H1 (cell line): ENCODE data around the gene MCUB. TPM values are rescaled to one million over a fixed set of nuclear protein-coding genes. Genes with fewer than 3 reads are reported as not detected.

Experiments
- CTCF ChIA-PET: fragments of 300-600 bp; sonication (Branson Sonifier 250); formaldehyde crosslinking; loops from one replicate; lab custom pipeline; 2021; ENCODE audit not compliant: partially characterized antibody; lab: Charles Lee
- POLR2A ChIA-PET: fragments of 300-600 bp; sonication (Branson Sonifier 250); formaldehyde crosslinking; loops from one replicate; lab custom pipeline; 2021; ENCODE audit warnings: inconsistent platforms; ENCODE audit not compliant: partially characterized antibody; lab: Charles Lee
- DNase-seq, 2 experiments: peaks; one replicate each; pipeline versions ENCODE4 v3.0.0 to v3.0.0-alpha.2; 2010 to 2022; ENCODE audit warnings: low spot score in 2 of 2, low read depth in 1 of 2, mixed read lengths in 1 of 2
- FAIRE-seq: peaks from 2 replicates; lab custom pipeline; 2011; peaks lifted over from hg19 to GRCh38; lab: Jason Lieb, UNC
- H2AFZ ChIP-seq: 2 replicates; pipeline ENCODE4 v1.8.1; 2012; ENCODE audit warnings: low read length, inconsistent platforms
- H2AK5ac ChIP-seq: 2 replicates; pipeline ENCODE4 v1.6.1; 2013; ENCODE audit warnings: low read depth, low read length
- H2BK120ac ChIP-seq: replicated peaks from 2 replicates; pipeline ENCODE3; 2013; ENCODE audit warnings: low read depth, low read length, inconsistent platforms
- H2BK12ac ChIP-seq: 2 replicates; pipeline ENCODE4 v1.6.1; 2013; ENCODE audit warnings: low read depth, low read length
- H2BK15ac ChIP-seq: 2 replicates; pipeline ENCODE4 v1.6.1; 2013; ENCODE audit warnings: low read length
- H2BK20ac ChIP-seq: 2 replicates; pipeline ENCODE4 v1.6.1; 2013; ENCODE audit warnings: low read length
- H2BK5ac ChIP-seq: 2 replicates; pipeline ENCODE4 v1.6.1; 2013; ENCODE audit warnings: low read depth, low read length
- H3K14ac ChIP-seq: 2 replicates; pipeline ENCODE4 v1.6.1; 2013; ENCODE audit warnings: inconsistent platforms; ENCODE audit not compliant: insufficient read length
- H3K18ac ChIP-seq: 2 replicates; pipeline ENCODE4 v1.6.1; 2013; ENCODE audit warnings: low read length; ENCODE audit errors: extremely low read depth
- H3K23ac ChIP-seq: 2 replicates; pipeline ENCODE4 v1.6.1; 2013; ENCODE audit warnings: inconsistent platforms; ENCODE audit not compliant: insufficient read length
- H3K23me2 ChIP-seq: 2 replicates; pipeline ENCODE4 v1.6.1; 2013; ENCODE audit warnings: low read depth, low read length
- H3K27ac ChIP-seq: 2 replicates; pipeline ENCODE4 v1.6.1; 2011; ENCODE audit warnings: low read depth, low read length, inconsistent platforms
- H3K27me3 ChIP-seq, 4 experiments: replicated peaks in 1 of 4; 1 replicate in 1 of 4; 2 replicates in 3 of 4; pipeline versions ENCODE4 v1.6.1 to v1.8.1; 2011 to 2013; ENCODE audit warnings: low read length in 3 of 4, mild to moderate bottlenecking in 3 of 4, inconsistent platforms in 2 of 4, mixed read lengths in 2 of 4, moderate library complexity in 1 of 4; ENCODE audit not compliant: control insufficient read depth in 3 of 4, insufficient read depth in 3 of 4; ENCODE audit errors: extremely low read depth in 1 of 4
- H3K36me3 ChIP-seq, 4 experiments: 2 replicates each; pipeline versions ENCODE4 v1.6.1 to v1.8.1; 2011 to 2013; ENCODE audit warnings: mild to moderate bottlenecking in 4 of 4, low read length in 3 of 4, moderate library complexity in 2 of 4, control low read depth in 1 of 4, inconsistent platforms in 1 of 4; ENCODE audit not compliant: insufficient read depth in 4 of 4, control insufficient read depth in 2 of 4
- H3K4ac ChIP-seq: replicated peaks from 2 replicates; pipeline ENCODE3; 2013; ENCODE audit warnings: low read length, low read depth, mixed read lengths, inconsistent platforms; ENCODE audit not compliant: insufficient read length
- H3K4me1 ChIP-seq, 4 experiments: replicated peaks in 1 of 4; 1 replicate in 1 of 4; 2 replicates in 3 of 4; pipeline versions ENCODE4 v1.6.1 to v1.8.1; 2011 to 2013; ENCODE audit warnings: low read length in 3 of 4, inconsistent platforms in 2 of 4, mixed read lengths in 1 of 4; ENCODE audit not compliant: insufficient read depth in 4 of 4, control insufficient read depth in 3 of 4
- H3K4me2 ChIP-seq, 2 experiments: 2 replicates each; pipeline versions ENCODE4 v1.6.1 to v1.8.1; 2011 to 2013; ENCODE audit warnings: low read depth in 2 of 2, low read length in 2 of 2, control low read depth in 1 of 2, inconsistent platforms in 1 of 2, mild to moderate bottlenecking in 1 of 2; ENCODE audit not compliant: insufficient read depth in 1 of 2
- H3K4me3 ChIP-seq, 4 experiments: fragments of 200-600, 300-600 bp in 1 of 4; sonication (generic), shearing (Covaris generic), sonication (Bioruptor Twin) in 1 of 4; 2 replicates each; pipeline versions ENCODE4 v1.5.1 to v1.8.1; 2011 to 2016; ENCODE audit warnings: low read length in 4 of 4, low read depth in 3 of 4, control low read depth in 2 of 4, inconsistent platforms in 2 of 4, mild to moderate bottlenecking in 2 of 4, mixed read lengths in 1 of 4, moderate library complexity in 1 of 4; ENCODE audit not compliant: insufficient read depth in 2 of 4; ENCODE audit errors: extremely low read depth in 1 of 4
- H3K56ac ChIP-seq: replicated peaks from 2 replicates; pipeline ENCODE3; 2013; ENCODE audit warnings: low read depth, mild to moderate bottlenecking, mixed read lengths, low read length, inconsistent platforms; ENCODE audit not compliant: insufficient read length
- H3K79me1 ChIP-seq: 2 replicates; pipeline ENCODE4 v1.6.1; 2013; ENCODE audit warnings: low read depth, low read length, control low read depth
- H3K79me2 ChIP-seq, 2 experiments: 2 replicates each; pipeline versions ENCODE4 v1.6.1 to v1.8.1; 2012 to 2013; ENCODE audit warnings: low read length in 2 of 2, mild to moderate bottlenecking in 2 of 2, inconsistent platforms in 1 of 2; ENCODE audit not compliant: insufficient read depth in 2 of 2, control insufficient read depth in 1 of 2
- H3K9ac ChIP-seq, 4 experiments: replicated peaks in 1 of 4; 1 replicate in 1 of 4; 2 replicates in 3 of 4; pipeline versions ENCODE4 v1.6.1 to v1.8.1; 2011 to 2013; ENCODE audit warnings: low read depth in 3 of 4, low read length in 3 of 4, control low read depth in 2 of 4, mild to moderate bottlenecking in 2 of 4, moderate library complexity in 2 of 4, inconsistent platforms in 1 of 4; ENCODE audit errors: extremely low read depth in 1 of 4
- H3K9me3 ChIP-seq, 2 experiments: 2 replicates each; pipeline versions ENCODE4 v1.6.1 to v1.8.1; 2012 to 2013; ENCODE audit warnings: mild to moderate bottlenecking in 2 of 2, moderate library complexity in 2 of 2, control low read depth in 1 of 2, inconsistent platforms in 1 of 2, low read depth in 1 of 2, low read length in 1 of 2, mixed read lengths in 1 of 2; ENCODE audit not compliant: insufficient read depth in 2 of 2
- H4K20me1 ChIP-seq, 2 experiments: replicated peaks in 1 of 2; 2 replicates each; pipeline versions ENCODE3 to v1.8.1; 2011 to 2013; ENCODE audit warnings: inconsistent platforms in 2 of 2, low read length in 2 of 2, mild to moderate bottlenecking in 1 of 2; ENCODE audit not compliant: insufficient read depth in 2 of 2, control insufficient read depth in 1 of 2
- H4K5ac ChIP-seq: 2 replicates; pipeline ENCODE4 v1.6.1; 2013; ENCODE audit warnings: low read length, low read depth, mixed read lengths, inconsistent platforms; ENCODE audit not compliant: insufficient read length
- H4K8ac ChIP-seq: 2 replicates; pipeline ENCODE4 v1.8.0; 2013; ENCODE audit warnings: mild to moderate bottlenecking, moderate library complexity, low read length, inconsistent platforms; ENCODE audit not compliant: insufficient read depth; ENCODE audit errors: extremely low read depth
- H4K91ac ChIP-seq: replicated peaks from 2 replicates; pipeline ENCODE3; 2013; ENCODE audit warnings: low read length, mixed read lengths, inconsistent platforms; ENCODE audit not compliant: insufficient read length
- BCL11A ChIP-seq, 2 experiments: IDR thresholded peaks; one replicate each; pipeline ENCODE4 v1.6.1; 2011; ENCODE audit warnings: low read depth in 2 of 2, low read length in 2 of 2, mild to moderate bottlenecking in 2 of 2
- CEBPB ChIP-seq: IDR thresholded peaks from 2 replicates; pipeline ENCODE4 v1.6.1; 2012; ENCODE audit warnings: low read depth, low read length
- CREB1 ChIP-seq: IDR thresholded peaks from 2 replicates; pipeline ENCODE4 v1.6.1; 2012; ENCODE audit warnings: inconsistent platforms
- FOSL1 ChIP-seq: IDR thresholded peaks from 2 replicates; pipeline ENCODE4 v1.6.1; 2011; ENCODE audit warnings: mild to moderate bottlenecking, low read depth, low read length, moderate library complexity; ENCODE audit not compliant: insufficient read depth
- MAX ChIP-seq: IDR thresholded peaks from 2 replicates; pipeline ENCODE4 v1.6.1; 2012; ENCODE audit warnings: inconsistent platforms
- RFX5 ChIP-seq: IDR thresholded peaks from 2 replicates; pipeline ENCODE4 v1.6.1; 2011; ENCODE audit warnings: low read depth, low read length, improper control_type of control experiment, borderline replicate concordance
- SP2 ChIP-seq: IDR thresholded peaks from 2 replicates; pipeline ENCODE4 v1.6.1; 2012; ENCODE audit warnings: mild to moderate bottlenecking, low read length, inconsistent platforms
- ZNF274 ChIP-seq: IDR thresholded peaks from 2 replicates; pipeline ENCODE4 v1.7.0; 2012; ENCODE audit warnings: low read length, borderline replicate concordance; ENCODE audit errors: extremely low read depth
- WGBS, 2 experiments: shearing (Covaris generic) in 1 of 2; methylation state at CpG; one replicate each; pipeline versions ENCODE4 v1.1.6 to v1.1.7; 2013 to 2015; ENCODE audit warnings: low lambda C conversion rate in 2 of 2, mixed read lengths in 2 of 2, inconsistent platforms in 1 of 2, low coverage in 1 of 2, missing lambda C conversion rate in 1 of 2; ENCODE audit not compliant: insufficient replicate concordance in 2 of 2, insufficient coverage in 1 of 2, insufficient read length in 1 of 2; ENCODE audit errors: extremely low coverage in 1 of 2, missing lambda C conversion rate in 1 of 2; 5-methylcytosine and 5-hydroxymethylcytosine counted together
- polyA plus RNA-seq, 7 experiments: library from polyadenylated mRNA; depleted of rRNA in 3 of 7; stranded (reverse) in 5 of 7; unstranded in 2 of 7; fragments of >200 nt in 5 of 7; fragments of 200-250 nt in 2 of 7; gene quantifications; 1 replicate in 5 of 7; 2 replicates in 1 of 7; 4 replicates in 1 of 7; pipeline versions ENCODE4 v1.2.1 to v1.2.3, GENCODE V29; 2011 to 2013; ENCODE audit warnings: missing spikeins in 2 of 7, mixed read lengths in 2 of 7
- total RNA-seq: library from RNA; stranded (reverse); fragmentation: NEBNext Ultra II Directional; extraction: Animal tissue kit (Norgen Biotek cat#: 25700); gene quantifications from 2 replicates; pipeline ENCODE4 v1.2.1, GENCODE V29; 2021
- TF ChIP-seq, protein P1 (sequence below): IDR thresholded peaks from 2 replicates; pipeline ENCODE4 v1.6.1; 2011; ENCODE audit warnings: low read depth, mild to moderate bottlenecking, low read length; ENCODE audit not compliant: insufficient read depth

MCUB gene
- total and polyA plus RNA-seq, 2 of the 8 experiments (the other 6 are each of a cell fraction or from before 2014, with no cell fraction given), result 15.2 to 19.4 TPM

- ChIA-PET POLR2A (no interaction called here), CTCF (no interaction called here)
- H4K20me1 ChIP-seq, result no peaks in the 10 kb centered on the region
- DNase-seq (no peak), FAIRE-seq (no peak)
- H2AFZ ChIP-seq, result no peak overlapping the region
- H3K79me2 ChIP-seq, result peaks cover 8 to 43% of the 10 kb centered on the region in 2 experiments
- no peak overlapping the region for H2BK12ac ChIP-seq
- TF ChIP-seq FOSL1 (no peak), MAX (no peak), CREB1 (no peak), SP2 (no peak), CEBPB (no peak), RFX5 (no peak), ZNF274 (no peak), BCL11A (IDR thresholded peaks at IDR 0.05; ENCODE audit: low read depth in 2 of 2, low read length in 2 of 2) (no peak)
- TF ChIP-seq, protein P1, sequence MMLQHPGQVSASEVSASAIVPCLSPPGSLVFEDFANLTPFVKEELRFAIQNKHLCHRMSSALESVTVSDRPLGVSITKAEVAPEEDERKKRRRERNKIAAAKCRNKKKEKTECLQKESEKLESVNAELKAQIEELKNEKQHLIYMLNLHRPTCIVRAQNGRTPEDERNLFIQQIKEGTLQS, result no peak
- no peaks in the 10 kb centered on the region for H3K9me3 ChIP-seq
- H3K56ac ChIP-seq, result no peak overlapping the region
- no peak overlapping the region for H4K91ac ChIP-seq
- no peak overlapping the region for H3K4me2 ChIP-seq
- no peak overlapping the region for H3K4me3 ChIP-seq
- no peak overlapping the region for H4K5ac ChIP-seq
- no peak overlapping the region for H3K14ac ChIP-seq
- WGBS, 2 experiments, result 77% methylated on average over 1 of the region's 1 CpG; no CpG with 5 or more reads in 1 of the 2 experiments
- no peak overlapping the region for H3K9ac ChIP-seq
- H2BK120ac ChIP-seq, result no peak overlapping the region
- H3K23me2 ChIP-seq, result no peaks in the 10 kb centered on the region
- H3K4me1 ChIP-seq, result no peaks in the 10 kb centered on the region
- H3K27ac ChIP-seq, result no peak overlapping the region
- H3K4ac ChIP-seq, result no peak overlapping the region
- no peak overlapping the region for H2BK15ac ChIP-seq
- no peak overlapping the region for H4K8ac ChIP-seq
- H2BK5ac ChIP-seq, result no peak overlapping the region
- no peak overlapping the region for H2AK5ac ChIP-seq
- no peaks in the 10 kb centered on the region for H3K79me1 ChIP-seq
- H3K18ac ChIP-seq, result no peak overlapping the region
- peaks cover 2 to 30% (median 18%) of the 10 kb centered on the region in 4 experiments; a peak in 6 of 8 replicates for H3K36me3 ChIP-seq
- no peak overlapping the region for H2BK20ac ChIP-seq
- no peak overlapping the region for H3K23ac ChIP-seq
- H3K27me3 ChIP-seq, result no peaks in the 10 kb centered on the region
These were observed 158.7 kb downstream of the MCUB start for GRCh38 chr4:109718759-109719158.
